GM12874 (cell line): ENCODE results near the gene SEMA3G.

Source experiments
- CTCF ChIP-seq: IDR thresholded peaks from 2 replicates; pipeline ENCODE4 v1.5.1; 2011; ENCODE audit warnings: low read depth, mild to moderate bottlenecking, control low read depth, low read length, moderate library complexity; ENCODE audit not compliant: insufficient read depth

The SEMA3G gene

GRCh38 chr3:52451237-52452083 is 6.6 kb upstream of the SEMA3G start:
- peak; percentile 13; the same call in 1 of the 2 replicates for TF ChIP-seq CTCF

GRCh38 chr3:52450489-52451236 is 5.8 kb upstream of the SEMA3G start:
- TF ChIP-seq CTCF, result no peak

GRCh38 chr3:52447512-52448355 is 2.8 kb upstream of the SEMA3G start:
- TF ChIP-seq CTCF, result no peak

- peak; percentile 100 for TF ChIP-seq CTCF
These were observed 2.0 kb upstream of the SEMA3G start for GRCh38 chr3:52446631-52447511.

GRCh38 chr3:52446042-52446441 is 1.1 kb upstream of the SEMA3G start:
- TF ChIP-seq CTCF, result no peak

- no peak for TF ChIP-seq CTCF
These were observed 864 bp downstream of the SEMA3G start for GRCh38 chr3:52443791-52444687.
